ENCODE data around the gene VSTM2L.

DNA sequence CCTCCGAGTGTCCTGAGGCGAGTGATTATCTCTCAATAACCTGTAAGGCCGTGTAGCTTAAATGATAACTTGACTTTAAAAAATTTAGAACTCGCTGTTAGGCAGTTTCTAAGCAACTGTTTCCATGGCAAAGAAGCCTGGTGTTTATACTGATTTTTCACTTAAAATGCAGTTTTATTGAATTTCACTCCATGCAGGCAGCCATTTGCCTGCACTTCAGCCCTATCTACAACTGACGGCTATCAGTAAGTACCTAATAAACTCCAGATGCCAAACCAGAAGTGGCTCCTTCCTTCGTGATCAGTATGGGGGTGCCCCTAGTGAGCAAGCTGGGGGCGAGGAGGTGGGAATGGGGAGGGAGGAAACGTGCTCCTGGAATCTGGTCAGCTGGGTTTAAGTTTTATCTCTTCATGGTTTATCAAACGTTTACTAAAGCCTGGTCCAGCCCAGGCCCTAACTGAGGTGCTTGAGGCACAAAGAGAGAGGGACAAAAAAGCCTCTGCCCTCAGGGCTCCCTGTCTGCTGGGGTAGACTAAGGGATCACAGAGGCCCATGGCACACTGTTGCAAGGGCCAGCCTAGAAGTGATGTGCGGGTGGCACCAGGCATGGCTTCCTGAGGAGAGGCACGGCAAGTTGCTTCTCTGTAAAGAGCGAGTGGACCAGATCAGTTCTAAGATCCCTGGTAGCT, 84.8 kb downstream of the VSTM2L start:
- TF ChIP-seq, protein P1, sequence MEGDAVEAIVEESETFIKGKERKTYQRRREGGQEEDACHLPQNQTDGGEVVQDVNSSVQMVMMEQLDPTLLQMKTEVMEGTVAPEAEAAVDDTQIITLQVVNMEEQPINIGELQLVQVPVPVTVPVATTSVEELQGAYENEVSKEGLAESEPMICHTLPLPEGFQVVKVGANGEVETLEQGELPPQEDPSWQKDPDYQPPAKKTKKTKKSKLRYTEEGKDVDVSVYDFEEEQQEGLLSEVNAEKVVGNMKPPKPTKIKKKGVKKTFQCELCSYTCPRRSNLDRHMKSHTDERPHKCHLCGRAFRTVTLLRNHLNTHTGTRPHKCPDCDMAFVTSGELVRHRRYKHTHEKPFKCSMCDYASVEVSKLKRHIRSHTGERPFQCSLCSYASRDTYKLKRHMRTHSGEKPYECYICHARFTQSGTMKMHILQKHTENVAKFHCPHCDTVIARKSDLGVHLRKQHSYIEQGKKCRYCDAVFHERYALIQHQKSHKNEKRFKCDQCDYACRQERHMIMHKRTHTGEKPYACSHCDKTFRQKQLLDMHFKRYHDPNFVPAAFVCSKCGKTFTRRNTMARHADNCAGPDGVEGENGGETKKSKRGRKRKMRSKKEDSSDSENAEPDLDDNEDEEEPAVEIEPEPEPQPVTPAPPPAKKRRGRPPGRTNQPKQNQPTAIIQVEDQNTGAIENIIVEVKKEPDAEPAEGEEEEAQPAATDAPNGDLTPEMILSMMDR (conservative IDR thresholded peaks at IDR 0.05 in 1 of 2, IDR thresholded peaks at IDR 0.05 in 1 of 2; ENCODE audit: low read depth in 1 of 2, low read length in 2 of 2): no peak
- no peak for TF ChIP-seq EZH2 (IDR thresholded peaks at IDR 0.05; ENCODE audit: low read length, missing control alignments)

Data from fibroblast of lung (primary cell).